Esophagus muscularis mucosa (tissue), 4 donors: Measurements from ENCODE around the gene EIF4G3. TPM values are rescaled to one million over a fixed set of nuclear protein-coding genes. Genes with fewer than 3 reads are reported as not detected.

ENCODE experiments used
- DNase-seq: peaks from one replicate; pipeline ENCODE4 v3.0.0-alpha.2; 2017; ENCODE audit errors: extremely low spot score
- H3K27ac ChIP-seq, 4 donors: fragments of 200-600 bp; sonication (generic); replicated peaks in 1 of 4; 1 replicate in 3 of 4; 2 replicates in 1 of 4; pipeline ENCODE4 v1.5.1; 2016 to 2019; ENCODE audit warnings: mild to moderate bottlenecking in 1 of 4
- H3K27me3 ChIP-seq, 4 donors: fragments of 200-600 bp; sonication (generic); one replicate each; pipeline versions ENCODE4 v1.5.1 to v1.6.0; 2016 to 2019
- H3K36me3 ChIP-seq, 4 donors: fragments of 200-600 bp; sonication (generic); one replicate each; pipeline ENCODE4 v1.5.1; 2016 to 2019
- H3K4me1 ChIP-seq, 4 donors: fragments of 200-600 bp; sonication (generic); one replicate each; pipeline ENCODE4 v1.5.1; 2016 to 2019
- H3K4me3 ChIP-seq, 4 donors: fragments of 200-600 bp; sonication (generic); 1 replicate in 2 of 4; 2 replicates in 2 of 4; pipeline ENCODE4 v1.5.1; 2016 to 2019; ENCODE audit warnings: mild to moderate bottlenecking in 4 of 4, moderate library complexity in 1 of 4
- H3K9me3 ChIP-seq, 4 donors: fragments of 200-600 bp; sonication (generic); 1 replicate in 3 of 4; 2 replicates in 1 of 4; pipeline ENCODE4 v1.5.1; 2016 to 2019
- EP300 ChIP-seq: sonication (generic); formaldehyde crosslinking; IDR thresholded peaks from one replicate; pipeline ENCODE4 v1.6.1; 2017; ENCODE audit warnings: antibody characterized with exemption
- POLR2A ChIP-seq: fragments of 450-650 bp; IDR thresholded peaks from one replicate; pipeline ENCODE4 v1.6.1; 2017; ENCODE audit warnings: antibody characterized with exemption, moderate library complexity, mild to moderate bottlenecking, low read depth
- POLR2AphosphoS5 ChIP-seq, 2 donors: sonication (generic); formaldehyde crosslinking; IDR thresholded peaks; one replicate each; pipeline ENCODE4 v1.6.1; 2017; ENCODE audit warnings: antibody characterized with exemption in 2 of 2
- WGBS: methylation state at CpG from one replicate; pipeline ENCODE4 v1.1.5; 2018; 5-methylcytosine and 5-hydroxymethylcytosine counted together
- intact Hi-C: fragments of 100-400 bp; cut with DNase I; formaldehyde crosslinking; loops from one replicate; pipeline ENCODE4 v1.15.1; 2023
- total RNA-seq, 4 donors: library from RNA; depleted of rRNA; stranded (reverse); fragments of >200 nt; gene quantifications; one replicate each; pipeline versions ENCODE4 v1.1.0 to v1.2.1, GENCODE V29; 2016
- TF ChIP-seq, protein P1 (sequence below), 3 experiments: fragments of 200-600 bp in 2 of 3; fragments of 450-650 bp in 1 of 3; sonication (generic) in 2 of 3; IDR thresholded peaks; one replicate each; pipeline ENCODE4 v1.5.1; 2017 to 2019; ENCODE audit warnings: antibody characterized with exemption in 3 of 3, mild to moderate bottlenecking in 2 of 3, moderate library complexity in 1 of 3

Gene EIF4G3
- total RNA-seq, 4 donors from 2014 or later = 43.7 to 64.0 (median 62.2) TPM

DNA sequence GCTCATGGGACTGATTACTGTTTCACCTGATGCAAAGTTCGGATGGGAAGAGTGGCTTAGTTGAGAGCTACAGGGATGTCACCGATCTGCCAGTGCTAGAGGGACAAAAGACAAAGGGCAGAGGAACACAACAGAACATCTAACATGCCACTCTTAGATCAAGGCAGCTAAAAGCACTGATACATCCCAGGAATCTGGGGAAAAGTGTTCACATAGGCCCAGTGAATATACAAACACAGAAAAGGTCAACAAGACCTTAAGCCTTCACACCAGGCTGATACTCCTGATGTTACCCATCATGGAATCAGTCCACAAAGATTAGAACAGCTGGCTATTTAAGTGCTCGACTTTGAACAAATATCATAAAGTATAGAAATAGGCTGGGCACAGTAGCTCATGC, 163.2 kb downstream of the EIF4G3 start:
- intact Hi-C loops = no loop called here
- 75% methylated on average over 3 of the region's 3 CpGs for WGBS
- Histone ChIP-seq H3K4me3 (no peak overlapping the region), H3K9me3 (no peaks in the 10 kb centered on the region), H3K4me1 (peaks cover 0 to 16% (median 6%) of the 10 kb centered on the region in 4 donors), H3K27ac (no peak overlapping the region), H3K36me3 (no peaks in the 10 kb centered on the region), H3K27me3 (no peaks in the 10 kb centered on the region)
- no peak for TF ChIP-seq POLR2A
- TF ChIP-seq, protein P1, sequence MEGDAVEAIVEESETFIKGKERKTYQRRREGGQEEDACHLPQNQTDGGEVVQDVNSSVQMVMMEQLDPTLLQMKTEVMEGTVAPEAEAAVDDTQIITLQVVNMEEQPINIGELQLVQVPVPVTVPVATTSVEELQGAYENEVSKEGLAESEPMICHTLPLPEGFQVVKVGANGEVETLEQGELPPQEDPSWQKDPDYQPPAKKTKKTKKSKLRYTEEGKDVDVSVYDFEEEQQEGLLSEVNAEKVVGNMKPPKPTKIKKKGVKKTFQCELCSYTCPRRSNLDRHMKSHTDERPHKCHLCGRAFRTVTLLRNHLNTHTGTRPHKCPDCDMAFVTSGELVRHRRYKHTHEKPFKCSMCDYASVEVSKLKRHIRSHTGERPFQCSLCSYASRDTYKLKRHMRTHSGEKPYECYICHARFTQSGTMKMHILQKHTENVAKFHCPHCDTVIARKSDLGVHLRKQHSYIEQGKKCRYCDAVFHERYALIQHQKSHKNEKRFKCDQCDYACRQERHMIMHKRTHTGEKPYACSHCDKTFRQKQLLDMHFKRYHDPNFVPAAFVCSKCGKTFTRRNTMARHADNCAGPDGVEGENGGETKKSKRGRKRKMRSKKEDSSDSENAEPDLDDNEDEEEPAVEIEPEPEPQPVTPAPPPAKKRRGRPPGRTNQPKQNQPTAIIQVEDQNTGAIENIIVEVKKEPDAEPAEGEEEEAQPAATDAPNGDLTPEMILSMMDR (IDR thresholded peaks at IDR 0.05) = no peak
- no peak for TF ChIP-seq EP300
- TF ChIP-seq POLR2AphosphoS5 (IDR thresholded peaks at IDR 0.05) = no peak
- no peak for DNase-seq

DNA sequence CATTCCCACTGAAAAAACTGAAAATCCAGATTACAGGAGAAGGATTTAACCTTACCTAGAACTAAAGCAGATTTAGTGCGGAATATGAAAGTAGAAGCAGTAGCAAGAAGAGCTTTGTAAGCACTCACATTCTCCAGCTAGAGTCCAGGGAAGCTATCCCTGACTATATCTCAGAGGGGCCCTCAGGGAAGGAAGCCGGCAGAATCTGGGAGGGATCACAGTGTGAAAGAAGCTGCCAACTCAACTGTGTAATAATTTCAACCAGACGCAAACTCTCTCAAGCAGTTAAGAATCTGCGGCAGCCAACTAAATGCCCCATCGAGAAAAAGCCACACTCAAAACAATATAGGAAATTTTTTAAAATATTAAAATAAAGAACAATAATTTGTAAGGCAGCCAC, 163.8 kb downstream of the EIF4G3 start:
- 51% methylated on average over 5 of the region's 5 CpGs for WGBS
- Histone ChIP-seq H3K27ac (peak overlapping the region in 1 of 4 donors; percentile 9), H3K4me3 (no peak overlapping the region), H3K36me3 (no peaks in the 10 kb centered on the region), H3K9me3 (no peaks in the 10 kb centered on the region), H3K4me1 (peaks cover 0 to 16% (median 6%) of the 10 kb centered on the region in 4 donors), H3K27me3 (no peaks in the 10 kb centered on the region)
- intact Hi-C loops = no loop called here
- no peak for DNase-seq
- TF ChIP-seq POLR2AphosphoS5 (IDR thresholded peaks at IDR 0.05) (no peak), POLR2A (no peak), EP300 (no peak)
- TF ChIP-seq, protein P1 (IDR thresholded peaks at IDR 0.05) = no peak

DNA sequence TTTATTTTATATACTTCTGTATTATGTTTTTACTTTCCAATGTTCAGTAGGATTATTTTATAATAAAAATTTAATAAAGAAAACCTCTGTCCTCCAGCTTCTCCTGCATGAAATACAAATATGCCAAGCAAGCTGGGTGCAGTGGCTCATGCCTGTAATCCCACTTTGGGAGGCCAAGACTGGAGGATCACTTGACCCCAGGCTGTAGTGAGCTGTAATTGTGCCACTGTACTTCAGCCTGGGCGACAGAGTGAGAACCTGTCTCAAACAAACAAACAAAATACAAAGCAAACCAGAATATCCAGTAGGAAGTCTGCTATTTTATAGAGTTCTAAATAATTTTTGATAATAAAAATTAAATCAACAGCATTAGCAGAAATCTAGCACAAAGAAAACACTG, 168.8 kb downstream of the EIF4G3 start:
- WGBS = 96% methylated on average over 1 of the region's 1 CpG
- no peaks in the 10 kb centered on the region for H3K27me3 ChIP-seq
- H3K4me3 ChIP-seq = no peak overlapping the region
- intact Hi-C loops = no loop called here
- TF ChIP-seq POLR2AphosphoS5 (IDR thresholded peaks at IDR 0.05) (no peak), POLR2A (no peak), EP300 (no peak)
- TF ChIP-seq, protein P1 (IDR thresholded peaks at IDR 0.05) = no peak
- DNase-seq = no peak
- peaks cover 4 to 22% (median 14%) of the 10 kb centered on the region in 4 donors for H3K4me1 ChIP-seq
- no peaks in the 10 kb centered on the region for H3K9me3 ChIP-seq
- no peaks in the 10 kb centered on the region for H3K36me3 ChIP-seq
- H3K27ac ChIP-seq = no peak overlapping the region

DNA sequence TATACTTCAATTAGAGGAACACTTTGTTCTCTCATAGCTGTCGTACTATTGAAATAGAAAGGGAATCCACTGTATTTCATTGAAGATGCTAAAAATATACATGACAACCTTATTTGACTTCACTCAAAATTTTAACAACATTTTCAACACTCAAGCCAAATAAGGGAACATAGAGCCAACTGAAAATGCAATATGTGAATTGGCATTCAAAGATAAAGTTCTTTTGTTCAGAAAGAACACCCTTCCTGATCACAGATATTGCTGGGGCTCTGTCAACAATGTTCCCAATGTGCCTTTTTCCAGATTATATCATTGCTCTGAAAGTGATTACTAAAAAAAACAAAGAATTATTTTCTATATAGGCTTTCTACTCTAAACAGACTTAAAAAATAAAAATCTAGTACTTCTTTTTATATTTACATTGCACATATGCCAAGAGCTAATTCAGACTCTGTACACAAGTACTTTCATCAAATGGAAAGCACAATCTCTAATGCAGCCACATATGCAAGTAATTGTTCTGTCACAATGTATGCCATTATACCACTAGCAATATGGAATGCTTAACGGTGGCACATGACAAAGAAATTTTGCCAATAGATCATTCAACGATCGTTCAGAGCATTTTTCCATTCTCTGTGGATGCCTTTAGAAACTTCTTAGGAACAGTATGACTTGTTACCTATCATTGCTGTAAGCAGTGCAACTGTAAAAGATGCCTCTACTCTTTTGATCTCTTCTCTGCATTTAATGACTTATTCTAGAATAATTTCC, 171.0 kb downstream of the EIF4G3 start:
- WGBS = 80% methylated on average over 4 of the region's 4 CpGs
- intact Hi-C loops = no loop called here
- H3K9me3 ChIP-seq = no peaks in the 10 kb centered on the region
- peaks cover 0 to 3% (median 0%) of the 10 kb centered on the region in 4 donors for H3K36me3 ChIP-seq
- DNase-seq = no peak
- peaks cover 4 to 27% (median 22%) of the 10 kb centered on the region in 4 donors for H3K4me1 ChIP-seq
- TF ChIP-seq POLR2A (no peak), POLR2AphosphoS5 (IDR thresholded peaks at IDR 0.05) (no peak), EP300 (no peak)
- TF ChIP-seq, protein P1 (IDR thresholded peaks at IDR 0.05) = no peak
- H3K4me3 ChIP-seq = no peak overlapping the region
- no peak overlapping the region for H3K27ac ChIP-seq
- no peaks in the 10 kb centered on the region for H3K27me3 ChIP-seq
